GM18907 (cell line): ENCODE measurements around the gene DISC1.
"Not testable (repeated sequence)": the region's sequence is repeated elsewhere in the genome, so short reads cannot be mapped to it uniquely, and the experiment has no call there.

ENCODE experiments used
- ATAC-seq: cut with Tn5 transposase; IDR thresholded peaks from one replicate; pipeline ENCODE4 v1.9.1; 2021; ENCODE audit warnings: mild to moderate bottlenecking, moderate library complexity; ENCODE audit not compliant: unreplicated experiment

Gene DISC1

GRCh38 chr1:231763456-231763855, 136.9 kb downstream of the DISC1 start:
- ATAC-seq: no peak

- ATAC-seq: not testable (repeated sequence)
Observed at GRCh38 chr1:231765825-231766224, 139.2 kb downstream of the DISC1 start.

GRCh38 chr1:231767471-231767870, 140.9 kb downstream of the DISC1 start:
- ATAC-seq: no peak

- ATAC-seq: no peak
Observed at GRCh38 chr1:231768416-231768815, 141.8 kb downstream of the DISC1 start.

GRCh38 chr1:231770506-231771175, 144.1 kb downstream of the DISC1 start:
- no peak for ATAC-seq

- ATAC-seq: no peak
Observed at GRCh38 chr1:231774719-231775335, 148.2 kb downstream of the DISC1 start.

GRCh38 chr1:231776010-231776756, 149.6 kb downstream of the DISC1 start:
- no peak for ATAC-seq

GRCh38 chr1:231776757-231777062, 150.1 kb downstream of the DISC1 start:
- ATAC-seq: no peak

- ATAC-seq: no peak
Observed at GRCh38 chr1:231778009-231778719, 151.6 kb downstream of the DISC1 start.

GRCh38 chr1:231779081-231779480, 152.5 kb downstream of the DISC1 start:
- ATAC-seq: no peak

GRCh38 chr1:231781892-231782291, 155.3 kb downstream of the DISC1 start:
- ATAC-seq: no peak

GRCh38 chr1:231785073-231785472, 158.5 kb downstream of the DISC1 start:
- ATAC-seq: not testable (repeated sequence)

GRCh38 chr1:231786126-231786525, 159.5 kb downstream of the DISC1 start:
- ATAC-seq: no peak

- no peak for ATAC-seq
Observed at GRCh38 chr1:231792634-231793033, 166.0 kb downstream of the DISC1 start.

- no peak for ATAC-seq
Observed at GRCh38 chr1:231793893-231794292, 167.3 kb downstream of the DISC1 start.

- no peak for ATAC-seq
Observed at GRCh38 chr1:231796141-231796540, 169.6 kb downstream of the DISC1 start.

- ATAC-seq: no peak
Observed at GRCh38 chr1:231799363-231799986, 172.9 kb downstream of the DISC1 start.

GRCh38 chr1:231800108-231800507, 173.5 kb downstream of the DISC1 start:
- ATAC-seq: no peak

- no peak for ATAC-seq
Observed at GRCh38 chr1:231801042-231801585, 174.5 kb downstream of the DISC1 start.

- no peak for ATAC-seq
Observed at GRCh38 chr1:231803353-231803752, 176.8 kb downstream of the DISC1 start.
